ENCODE data around the gene CEACAM4. TPM values are rescaled to one million over a fixed set of nuclear protein-coding genes. Genes with fewer than 3 reads are reported as not detected.

The CEACAM4 gene
- total and polyA plus RNA-seq, 2 donors (not counting 1 experiment from before 2014, with no cell fraction given) = not detected

GRCh38 chr19:41606215-41606837, 20.5 kb downstream of the CEACAM4 start:
- no peak overlapping the region for H3K4me2 ChIP-seq (ENCODE audit: extremely low read depth, insufficient read depth, low read length)
- H4K20me1 ChIP-seq (ENCODE audit: control insufficient read depth, extremely low read depth, insufficient read depth, low read length) = no peaks in the 10 kb centered on the region
- no peaks in the 10 kb centered on the region for H3K27me3 ChIP-seq (ENCODE audit: control insufficient read depth, insufficient read depth, low read length)
- no peak overlapping the region for H3K4me3 ChIP-seq (replicated peaks in 1 of 4; ENCODE audit: control extremely low read depth in 1 of 4, insufficient read depth in 1 of 4, low read depth in 3 of 4, low read length in 4 of 4)
- no peaks in the 10 kb centered on the region for H3K4me1 ChIP-seq (ENCODE audit: control insufficient read depth, extremely low read depth, insufficient read depth, low read length)
- H3K79me2 ChIP-seq (ENCODE audit: control insufficient read depth, insufficient read depth, low read length) = no peaks in the 10 kb centered on the region
- H3K9me3 ChIP-seq (ENCODE audit: control insufficient read depth, insufficient read depth, low read depth, low read length) = no peaks in the 10 kb centered on the region
- no peaks in the 10 kb centered on the region for H3K36me3 ChIP-seq (ENCODE audit: control insufficient read depth, insufficient read depth, low read length)
- DNase-seq (ENCODE audit: low read depth in 2 of 2) = no peak
- no peak overlapping the region for H2AFZ ChIP-seq (ENCODE audit: low read length)
- H3K9ac ChIP-seq (ENCODE audit: insufficient read depth, low read length) = no peak overlapping the region
- no peak overlapping the region for H3K27ac ChIP-seq (ENCODE audit: insufficient read depth, low read length)
- TF ChIP-seq EZH2 (IDR thresholded peaks at IDR 0.05; ENCODE audit: low read length, missing control alignments) = no peak
- no peak for TF ChIP-seq CTCF (conservative IDR thresholded peaks at IDR 0.05 in 1 of 2, IDR thresholded peaks at IDR 0.05 in 1 of 2; ENCODE audit: low read depth in 1 of 2, low read length in 2 of 2)

GRCh38 chr19:41604831-41605230, 22.0 kb downstream of the CEACAM4 start:
- Histone ChIP-seq H3K79me2 (ENCODE audit: control insufficient read depth, insufficient read depth, low read length) (no peaks in the 10 kb centered on the region), H3K9me3 (ENCODE audit: control insufficient read depth, insufficient read depth, low read depth, low read length) (no peaks in the 10 kb centered on the region), H3K27ac (ENCODE audit: insufficient read depth, low read length) (no peak overlapping the region), H2AFZ (ENCODE audit: low read length) (no peak overlapping the region), H4K20me1 (ENCODE audit: control insufficient read depth, extremely low read depth, insufficient read depth, low read length) (no peaks in the 10 kb centered on the region), H3K4me1 (ENCODE audit: control insufficient read depth, extremely low read depth, insufficient read depth, low read length) (no peaks in the 10 kb centered on the region), H3K4me3 (replicated peaks in 1 of 4; ENCODE audit: control extremely low read depth in 1 of 4, insufficient read depth in 1 of 4, low read depth in 3 of 4, low read length in 4 of 4) (no peak overlapping the region), H3K4me2 (ENCODE audit: extremely low read depth, insufficient read depth, low read length) (no peak overlapping the region), H3K9ac (ENCODE audit: insufficient read depth, low read length) (no peak overlapping the region), H3K36me3 (ENCODE audit: control insufficient read depth, insufficient read depth, low read length) (no peaks in the 10 kb centered on the region), H3K27me3 (ENCODE audit: control insufficient read depth, insufficient read depth, low read length) (no peaks in the 10 kb centered on the region)
- TF ChIP-seq EZH2 (IDR thresholded peaks at IDR 0.05; ENCODE audit: low read length, missing control alignments) (no peak), CTCF (conservative IDR thresholded peaks at IDR 0.05 in 1 of 2, IDR thresholded peaks at IDR 0.05 in 1 of 2; ENCODE audit: low read depth in 1 of 2, low read length in 2 of 2) (no peak)
- DNase-seq (ENCODE audit: low read depth in 2 of 2) = no peak

- DNase-seq (ENCODE audit: low read depth in 2 of 2) = no peak
- Histone ChIP-seq H3K27ac (ENCODE audit: insufficient read depth, low read length) (no peak overlapping the region), H3K9ac (ENCODE audit: insufficient read depth, low read length) (no peak overlapping the region), H3K4me2 (ENCODE audit: extremely low read depth, insufficient read depth, low read length) (no peak overlapping the region), H3K79me2 (ENCODE audit: control insufficient read depth, insufficient read depth, low read length) (no peaks in the 10 kb centered on the region), H3K36me3 (ENCODE audit: control insufficient read depth, insufficient read depth, low read length) (no peaks in the 10 kb centered on the region), H3K9me3 (ENCODE audit: control insufficient read depth, insufficient read depth, low read depth, low read length) (no peaks in the 10 kb centered on the region), H3K27me3 (ENCODE audit: control insufficient read depth, insufficient read depth, low read length) (no peaks in the 10 kb centered on the region), H2AFZ (ENCODE audit: low read length) (no peak overlapping the region), H3K4me3 (replicated peaks in 1 of 4; ENCODE audit: control extremely low read depth in 1 of 4, insufficient read depth in 1 of 4, low read depth in 3 of 4, low read length in 4 of 4) (no peak overlapping the region), H3K4me1 (ENCODE audit: control insufficient read depth, extremely low read depth, insufficient read depth, low read length) (no peaks in the 10 kb centered on the region), H4K20me1 (ENCODE audit: control insufficient read depth, extremely low read depth, insufficient read depth, low read length) (no peaks in the 10 kb centered on the region)
- TF ChIP-seq CTCF (conservative IDR thresholded peaks at IDR 0.05 in 1 of 2, IDR thresholded peaks at IDR 0.05 in 1 of 2; ENCODE audit: low read depth in 1 of 2, low read length in 2 of 2) (no peak), EZH2 (IDR thresholded peaks at IDR 0.05; ENCODE audit: low read length, missing control alignments) (no peak)
Observed at GRCh38 chr19:41601771-41602170, 25.1 kb downstream of the CEACAM4 start.
